Stomach (tissue), 9 donors: Measurements from ENCODE around the gene FNDC3B. TPM values are rescaled to one million over a fixed set of nuclear protein-coding genes. Genes with fewer than 3 reads are reported as not detected.

Experiments
- DNase-seq, 2 donors: peaks; one replicate each; pipeline versions ENCODE4 v3.0.0 to v3.0.0-alpha.2; 2013 to 2019
- H3K27ac ChIP-seq, 5 donors: fragments of 200-600 bp in 4 of 5; sonication (generic) in 4 of 5; one replicate each; pipeline ENCODE4 v1.5.1; 2013 to 2019; ENCODE audit warnings: mild to moderate bottlenecking in 1 of 5, moderate library complexity in 1 of 5
- H3K27me3 ChIP-seq, 3 donors: fragments of 200-600 bp; sonication (generic); one replicate each; pipeline ENCODE4 v1.5.1; 2017 to 2019; ENCODE audit warnings: mixed run types in 1 of 3
- H3K36me3 ChIP-seq, 4 donors: fragments of 200-600 bp; sonication (generic); 1 replicate in 3 of 4; 2 replicates in 1 of 4; pipeline ENCODE4 v1.5.1; 2016 to 2019
- H3K4me1 ChIP-seq, 4 donors: fragments of 200-600 bp; sonication (generic); one replicate each; pipeline ENCODE4 v1.5.1; 2016 to 2019
- H3K4me3 ChIP-seq, 4 donors: fragments of 200-600 bp; sonication (generic) in 3 of 4; one replicate each; pipeline ENCODE4 v1.5.1; 2016 to 2019; ENCODE audit warnings: mild to moderate bottlenecking in 1 of 4
- H3K9me3 ChIP-seq, 4 donors: fragments of 200-600 bp; sonication (generic); one replicate each; pipeline ENCODE4 v1.5.1; 2016 to 2019
- CTCF ChIP-seq, 7 experiments: fragments of 450-650 bp in 4 of 7; fragments of 200-600 bp in 3 of 7; sonication (generic) in 3 of 7; IDR thresholded peaks; one replicate each; pipeline ENCODE4 v1.5.1; 2016 to 2019; ENCODE audit warnings: antibody characterized with exemption in 7 of 7, control low read depth in 2 of 7, mild to moderate bottlenecking in 1 of 7
- EP300 ChIP-seq: sonication (generic); formaldehyde crosslinking; IDR thresholded peaks from one replicate; pipeline ENCODE4 v1.6.1; 2017; ENCODE audit warnings: antibody characterized with exemption
- POLR2A ChIP-seq, 4 donors: fragments of 450-650 bp; IDR thresholded peaks; one replicate each; pipeline ENCODE4 v1.6.1; 2016; ENCODE audit warnings: antibody characterized with exemption in 4 of 4, control low read depth in 2 of 4, mild to moderate bottlenecking in 1 of 4, moderate library complexity in 1 of 4
- POLR2AphosphoS5 ChIP-seq, 3 donors: sonication (generic); formaldehyde crosslinking; IDR thresholded peaks; one replicate each; pipeline ENCODE4 v1.6.1; 2016; ENCODE audit warnings: antibody characterized with exemption in 3 of 3
- WGBS, 5 donors: extraction: QIAGEN DNeasy Blood & Tissue Kit in 3 of 5; methylation state at CpG; one replicate each; pipeline versions ENCODE4 v1.1.5 to v1.1.7; 2013 to 2018; 5-methylcytosine and 5-hydroxymethylcytosine counted together
- intact Hi-C: fragments of 100-400 bp; cut with DNase I; formaldehyde crosslinking; loops from one replicate; pipeline ENCODE4 v1.15.1; 2023; ENCODE audit warnings: low total_unique reads
- polyA plus RNA-seq, 3 donors: library from polyadenylated mRNA; stranded (reverse); fragments of 200-250 nt; gene quantifications; one replicate each; pipeline ENCODE4 v1.2.3, GENCODE V29; 2013
- total RNA-seq, 5 donors: library from RNA; depleted of rRNA; stranded (reverse); fragments of >200 nt; gene quantifications; one replicate each; pipeline versions ENCODE4 v1.1.0 to v1.2.3, GENCODE V29; 2014 to 2016
- donor health status: healthy with polysubstance abuse.
- donor health status: Bipolar disorder and iron deficiency.
- donor health status: healthy.

FNDC3B gene
- total and polyA plus RNA-seq, 8 donors = 6.0 to 229 (median 53.7) TPM

DNA sequence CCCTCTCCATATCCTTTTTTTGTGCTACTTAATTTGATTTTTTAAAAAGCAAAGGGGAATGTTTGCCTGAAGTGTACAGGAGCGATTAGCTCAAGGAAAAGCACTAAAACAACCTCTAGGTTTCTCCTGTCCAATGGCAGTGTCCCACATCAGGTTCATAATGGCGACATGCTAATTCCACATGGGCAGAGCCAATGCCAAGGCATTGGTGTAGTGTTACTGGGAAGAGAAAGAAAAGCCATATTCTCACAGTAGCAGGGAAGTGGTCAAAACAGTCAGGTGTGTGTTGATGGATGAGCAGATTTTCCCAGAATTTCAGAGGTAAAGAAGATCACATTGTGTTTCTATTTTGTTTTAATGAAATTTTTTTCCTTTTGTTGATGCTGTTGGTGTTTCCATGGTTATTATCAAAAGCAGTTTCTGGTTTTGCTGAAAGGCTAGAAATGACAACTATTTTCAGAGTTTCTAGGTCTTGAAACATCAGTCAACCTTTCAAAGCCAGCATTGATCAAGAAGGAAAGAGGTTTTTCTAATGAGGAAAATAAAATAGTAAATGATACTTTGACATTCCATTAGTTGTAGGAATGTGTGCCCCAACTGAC lies 65.2 kb downstream of the FNDC3B start:
- Histone ChIP-seq H3K27ac (peak overlapping the region in 3 of 5 donors; percentile 34 to 66 (median 54)), H3K36me3 (no peaks in the 10 kb centered on the region), H3K4me3 (no peak overlapping the region), H3K27me3 (no peaks in the 10 kb centered on the region), H3K9me3 (no peaks in the 10 kb centered on the region), H3K4me1 (peaks cover 51 to 94% (median 73%) of the 10 kb centered on the region in 4 donors)
- WGBS, 5 donors = 39 to 69% (median 50%) methylated on average over 2 of the region's 2 CpGs
- peak in 1 of 2 donors; percentile 84 for DNase-seq
- intact Hi-C loops = no loop called here
- TF ChIP-seq POLR2AphosphoS5 (IDR thresholded peaks at IDR 0.05) = peak in 2 of 3 donors; percentile 34 to 37
- TF ChIP-seq EP300 = no peak

- 76 to 92% (median 84%) methylated on average over 4 of the region's 4 CpGs for WGBS, 5 donors
- no peak for DNase-seq
- Histone ChIP-seq H3K9me3 (no peaks in the 10 kb centered on the region), H3K27me3 (no peaks in the 10 kb centered on the region), H3K27ac (peak overlapping the region in 4 of 5 donors; percentile 45 to 69 (median 57)), H3K36me3 (no peaks in the 10 kb centered on the region), H3K4me3 (no peak overlapping the region), H3K4me1 (peaks cover 40 to 83% (median 65%) of the 10 kb centered on the region in 4 donors)
- no peak for TF ChIP-seq POLR2AphosphoS5 (IDR thresholded peaks at IDR 0.05)
- no peak for TF ChIP-seq POLR2A (IDR thresholded peaks at IDR 0.05)
- no peak for TF ChIP-seq CTCF (IDR thresholded peaks at IDR 0.05)
- TF ChIP-seq EP300 = no peak
- intact Hi-C loops = no loop called here
Observed at GRCh38 chr3:172106037-172106954, 66.9 kb downstream of the FNDC3B start.

GRCh38 chr3:172106989-172107388 lies 67.6 kb downstream of the FNDC3B start:
- Histone ChIP-seq H3K27ac (peak overlapping the region; percentile 17 to 69 (median 56)), H3K4me1 (peaks cover 36 to 76% (median 59%) of the 10 kb centered on the region in 4 donors)
- 30 to 55% (median 40%) methylated on average over 7 of the region's 7 CpGs for WGBS, 5 donors

GRCh38 chr3:172107403-172107802 lies 68.0 kb downstream of the FNDC3B start:
- no peak overlapping the region for H3K4me3 ChIP-seq
- no peaks in the 10 kb centered on the region for H3K27me3 ChIP-seq
- 39 to 70% (median 65%) methylated on average over 4 of the region's 4 CpGs for WGBS, 5 donors
- intact Hi-C loops = no loop called here
- no peaks in the 10 kb centered on the region for H3K9me3 ChIP-seq
- peaks cover 0 to 5% (median 2%) of the 10 kb centered on the region in 4 donors for H3K36me3 ChIP-seq
- H3K4me1 ChIP-seq = peaks cover 32 to 72% (median 55%) of the 10 kb centered on the region in 4 donors
- peak overlapping the region; percentile 17 to 64 (median 56) for H3K27ac ChIP-seq
- peak in 1 of 2 donors; percentile 41 for DNase-seq
- TF ChIP-seq POLR2A (IDR thresholded peaks at IDR 0.05) (no peak), CTCF (IDR thresholded peaks at IDR 0.05) (peak in 1 of 7 experiments; percentile 4), EP300 (no peak), POLR2AphosphoS5 (IDR thresholded peaks at IDR 0.05) (no peak)

More at GRCh38 chr3:172106989-172107388, 67.6 kb downstream of the FNDC3B start:
- Histone ChIP-seq H3K36me3 (peaks cover 0 to under 1% (median 0%) of the 10 kb centered on the region in 4 donors), H3K9me3 (no peaks in the 10 kb centered on the region), H3K27me3 (no peaks in the 10 kb centered on the region), H3K4me3 (no peak overlapping the region)
- intact Hi-C loops = no loop called here
- TF ChIP-seq CTCF (IDR thresholded peaks at IDR 0.05) (no peak), EP300 (no peak), POLR2AphosphoS5 (IDR thresholded peaks at IDR 0.05) (peak in 2 of 3 donors; percentile 35 to 68)
- peak; percentile 60 to 82 for DNase-seq
